Raji (cell line): Measurements from ENCODE around the gene UBE2Q2.
A peak's percentile ranks its signal among the peaks of the same experiment; 100 is the strongest.

ENCODE experiments used
- POLR2A ChIP-seq: IDR thresholded peaks from 2 replicates; pipeline ENCODE4 v1.6.1; 2011; ENCODE audit warnings: low read depth, low read length, control low read depth; ENCODE audit not compliant: insufficient read depth

Gene UBE2Q2

DNA sequence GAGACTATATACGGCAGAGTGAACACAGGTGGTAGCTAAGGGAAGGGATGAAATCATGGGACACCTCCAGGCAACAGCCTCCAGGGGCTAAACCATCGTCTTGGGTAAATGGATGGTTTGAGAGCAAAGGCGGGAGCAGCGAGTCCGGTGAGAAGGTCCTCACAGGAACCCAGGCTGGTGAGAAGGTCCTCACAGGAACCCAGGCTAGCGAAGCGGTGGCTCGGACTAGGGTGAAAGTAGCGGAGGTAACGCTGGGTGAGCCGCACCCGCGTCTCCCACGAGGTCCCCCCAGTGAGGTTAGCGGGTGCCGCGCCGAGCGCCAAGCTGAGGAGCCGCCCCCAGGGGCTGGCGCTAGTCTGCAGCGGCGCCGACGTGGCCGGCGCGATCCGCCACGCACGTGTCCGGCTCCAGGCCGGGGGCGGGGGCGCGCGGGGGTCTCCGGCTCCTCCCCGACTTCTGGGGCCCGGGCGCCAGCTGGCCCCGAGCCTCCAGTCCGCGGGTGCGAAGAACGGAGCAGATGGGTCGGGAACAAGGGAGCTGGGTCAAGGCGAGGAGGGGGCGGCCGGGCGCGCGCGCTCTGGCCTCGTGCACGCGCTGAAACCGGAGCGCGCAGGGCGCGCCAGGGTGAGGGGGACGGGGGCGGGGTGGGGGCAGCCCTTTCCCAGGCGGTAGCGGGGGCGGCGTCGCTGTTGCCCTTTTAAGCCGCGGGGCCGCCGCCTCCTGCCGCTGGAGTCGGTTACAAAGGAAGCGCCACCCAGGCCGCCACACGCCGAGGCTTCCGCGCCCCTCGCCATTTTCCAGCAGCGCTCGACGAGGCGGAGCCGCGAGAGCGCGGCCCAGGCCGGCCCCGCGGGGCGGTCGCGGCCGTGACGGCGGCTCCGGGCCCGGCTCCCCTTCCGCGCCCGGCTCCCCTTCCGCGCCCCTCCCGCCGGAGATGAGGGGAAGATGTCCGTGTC is at the start of gene UBE2Q2:
Gene UBE2Q2, plus strand, starts transcription at position 726 of the 956 bp plus-strand sequence. Its CDS starts 220 bp downstream, at position 946.
- TF ChIP-seq POLR2A: peak; percentile 56

DNA sequence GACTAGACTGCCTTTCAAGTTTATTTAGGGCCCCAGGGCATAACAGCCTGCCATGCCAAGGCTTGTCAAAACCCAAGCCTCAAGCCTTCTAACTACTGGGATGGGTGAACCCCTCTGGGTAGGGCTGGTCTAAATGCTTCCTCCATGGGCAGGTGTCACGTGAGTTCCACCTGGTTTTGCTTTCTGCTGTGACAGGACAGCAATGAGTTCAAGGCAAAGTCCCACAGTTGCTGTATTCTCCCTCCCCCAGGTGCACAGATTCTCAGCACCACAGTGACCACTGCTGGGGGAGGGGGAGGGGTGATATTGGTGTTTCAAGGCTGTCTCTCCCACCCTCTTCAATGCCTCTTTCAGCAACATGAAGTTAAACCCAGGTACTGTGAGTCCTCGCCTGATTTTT is 46.9 kb upstream of the UBE2Q2 start:
- TF ChIP-seq POLR2A: no peak

DNA sequence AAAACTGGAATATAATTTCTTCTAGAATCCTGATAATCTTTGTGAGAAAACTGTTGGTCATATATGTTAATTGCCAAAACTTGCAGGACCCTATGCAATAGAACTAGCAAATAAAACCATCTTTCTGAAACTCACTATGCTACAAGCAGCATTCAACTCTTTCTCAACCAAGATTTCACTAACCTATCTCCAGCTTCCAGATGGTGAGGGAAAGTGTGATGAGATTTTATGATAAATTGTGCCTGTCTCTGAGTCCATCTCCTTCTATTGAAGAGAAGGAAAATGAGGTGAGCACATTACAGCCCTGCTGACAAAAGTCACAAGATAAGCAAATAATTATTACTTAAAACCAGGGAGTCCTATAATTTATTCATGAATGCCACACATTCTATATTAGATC is 44.1 kb upstream of the UBE2Q2 start:
- no peak for TF ChIP-seq POLR2A

- TF ChIP-seq POLR2A: no peak
Measured at GRCh38 chr15:75801859-75802593, 41.2 kb upstream of the UBE2Q2 start.

DNA sequence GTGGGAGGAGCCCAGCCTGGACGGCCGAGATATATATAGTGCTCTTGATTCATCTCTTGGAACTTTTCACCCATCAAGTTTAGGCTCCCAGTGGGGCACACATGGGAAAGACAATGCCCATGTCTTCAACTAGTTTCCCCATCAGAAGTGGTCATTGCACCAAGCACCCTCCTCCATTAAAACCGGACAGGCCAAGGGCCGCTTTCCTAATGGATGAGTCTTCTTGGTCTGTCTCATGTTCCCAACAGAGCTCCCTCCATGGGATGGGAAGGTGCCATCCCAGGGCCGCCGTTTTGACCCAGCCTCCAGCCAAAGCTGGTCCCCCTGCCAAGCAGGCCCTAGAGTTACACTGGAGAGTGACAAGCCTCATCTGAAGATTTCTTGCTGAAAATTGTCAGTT is 34.7 kb upstream of the UBE2Q2 start:
- no peak for TF ChIP-seq POLR2A

GRCh38 chr15:75809986-75810750 is 33.1 kb upstream of the UBE2Q2 start:
- no peak for TF ChIP-seq POLR2A

DNA sequence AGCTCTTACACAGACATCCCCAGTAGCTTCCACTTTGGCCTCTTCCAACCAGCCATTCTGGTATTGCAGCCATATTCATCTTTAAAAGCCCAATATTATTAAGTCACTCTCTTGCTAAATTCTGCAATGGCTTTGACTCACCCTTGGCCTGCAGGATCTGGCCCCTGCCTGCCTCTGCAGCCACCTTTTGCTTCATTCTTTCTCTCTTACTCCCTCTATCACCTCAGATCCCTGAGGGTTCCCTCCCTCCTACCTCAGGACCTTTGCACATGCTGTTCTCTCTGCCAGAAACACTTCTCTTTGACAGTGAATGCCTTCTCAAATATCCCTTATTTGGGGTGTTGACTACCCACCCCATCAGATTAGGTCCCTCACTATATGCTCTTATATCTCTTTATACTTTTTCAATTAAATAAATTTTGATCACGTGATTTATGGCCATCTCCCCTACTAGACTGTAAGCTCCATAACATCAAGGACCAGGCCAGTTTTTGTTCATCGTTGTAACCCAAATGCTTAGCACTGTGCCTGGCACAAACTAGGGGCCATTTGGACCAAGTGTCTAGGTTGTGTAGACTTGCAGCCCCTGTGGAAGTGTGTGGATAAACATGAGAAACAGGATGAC is 32.3 kb upstream of the UBE2Q2 start:
- no peak for TF ChIP-seq POLR2A

DNA sequence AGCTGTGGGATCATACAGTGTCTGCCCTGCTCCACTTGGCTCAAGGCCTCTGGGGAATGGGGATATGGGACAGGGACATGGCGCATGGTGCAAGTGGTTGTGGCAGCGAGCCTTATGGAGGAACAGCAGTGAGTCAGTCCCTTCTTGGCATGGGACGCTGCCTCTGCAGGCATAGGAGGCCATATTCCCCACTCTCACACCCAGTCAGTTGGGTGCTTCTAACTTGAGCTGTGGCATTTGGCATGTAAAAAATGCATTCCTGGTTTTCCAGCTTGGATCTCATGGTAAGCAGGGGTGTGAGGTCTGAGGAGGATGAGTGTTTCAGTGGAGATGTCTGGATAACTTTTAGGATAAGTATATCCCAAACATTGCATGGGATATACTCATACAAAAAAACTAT is 31.6 kb upstream of the UBE2Q2 start:
- TF ChIP-seq POLR2A: no peak

- no peak for TF ChIP-seq POLR2A
Measured at GRCh38 chr15:75814794-75815193, 28.5 kb upstream of the UBE2Q2 start.

DNA sequence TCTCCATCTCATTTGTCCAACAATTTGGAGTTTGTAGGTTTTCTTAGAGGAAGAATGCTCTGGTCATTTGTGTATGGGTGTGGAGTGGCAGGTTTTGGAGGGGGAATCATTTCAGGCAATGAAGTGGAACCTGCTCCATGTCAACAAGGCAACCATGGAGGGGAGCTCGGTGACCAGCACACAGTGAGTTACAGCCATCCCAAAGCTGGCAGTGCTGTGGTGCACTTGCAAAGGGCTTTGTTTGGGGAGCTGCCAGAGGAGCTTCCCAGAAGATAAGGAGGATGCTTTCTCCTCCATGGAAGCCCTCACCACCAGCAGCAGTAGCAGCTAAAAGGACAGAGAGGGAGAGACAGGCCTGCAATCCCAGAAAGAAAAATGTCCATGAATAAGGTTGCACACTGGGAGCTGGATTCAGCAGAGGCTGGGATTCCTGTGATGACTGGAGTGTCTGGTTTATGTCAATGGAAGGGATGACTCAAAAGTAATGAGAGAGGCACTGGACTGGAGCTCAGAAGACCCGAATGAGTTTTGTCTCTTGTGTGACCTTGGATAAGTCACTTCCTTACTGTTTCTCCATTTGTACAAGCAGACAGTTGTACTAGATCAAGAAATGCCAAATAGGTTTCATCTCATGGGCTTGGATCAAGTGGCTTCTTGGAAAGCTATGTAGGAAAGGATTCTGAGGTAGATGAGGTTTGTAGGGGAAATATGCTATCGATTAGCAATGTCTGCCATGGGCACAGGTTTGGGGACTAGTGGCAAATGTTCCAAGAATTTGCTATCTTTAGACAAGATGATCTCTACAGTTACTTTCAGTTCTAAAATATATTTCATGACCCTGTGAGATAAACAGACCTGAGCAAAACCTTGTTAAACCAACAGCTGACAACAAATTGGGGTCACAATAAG is 27.2 kb upstream of the UBE2Q2 start:
- no peak for TF ChIP-seq POLR2A

DNA sequence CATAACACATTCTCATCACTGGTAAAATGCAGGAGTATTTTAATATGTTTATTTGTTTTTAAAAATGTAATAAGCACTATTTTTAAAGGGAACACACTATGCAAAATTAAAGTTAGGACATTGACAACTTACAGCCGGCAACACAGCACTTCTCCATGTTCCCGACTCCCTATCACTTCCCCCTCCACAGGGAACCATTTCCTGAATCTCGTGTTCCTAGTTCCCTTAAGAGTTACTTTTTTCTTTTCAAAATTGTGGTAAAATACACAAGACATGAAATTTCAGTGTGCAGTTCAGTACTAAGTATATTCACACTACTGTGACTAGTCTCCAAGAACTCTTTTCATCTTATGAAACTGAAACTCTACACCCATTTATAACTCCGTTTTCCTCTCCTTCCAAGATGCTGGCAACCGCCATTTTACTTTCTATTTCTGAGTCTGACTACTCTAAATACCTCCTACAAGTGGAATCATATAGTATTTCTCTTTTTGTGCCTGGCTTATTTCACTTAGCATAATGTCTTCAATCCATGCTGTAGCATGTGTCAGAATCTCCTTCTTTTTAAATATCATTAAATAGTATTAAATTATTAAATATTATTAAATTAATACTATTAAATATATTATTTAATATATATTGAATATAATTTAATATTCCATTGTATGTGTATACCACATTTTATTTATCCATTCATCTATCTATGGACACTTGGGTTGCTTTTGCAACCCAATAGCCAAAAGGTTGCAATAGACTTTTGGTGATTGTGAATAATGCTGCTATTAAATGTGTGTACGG is 25.9 kb upstream of the UBE2Q2 start:
- no peak for TF ChIP-seq POLR2A

DNA sequence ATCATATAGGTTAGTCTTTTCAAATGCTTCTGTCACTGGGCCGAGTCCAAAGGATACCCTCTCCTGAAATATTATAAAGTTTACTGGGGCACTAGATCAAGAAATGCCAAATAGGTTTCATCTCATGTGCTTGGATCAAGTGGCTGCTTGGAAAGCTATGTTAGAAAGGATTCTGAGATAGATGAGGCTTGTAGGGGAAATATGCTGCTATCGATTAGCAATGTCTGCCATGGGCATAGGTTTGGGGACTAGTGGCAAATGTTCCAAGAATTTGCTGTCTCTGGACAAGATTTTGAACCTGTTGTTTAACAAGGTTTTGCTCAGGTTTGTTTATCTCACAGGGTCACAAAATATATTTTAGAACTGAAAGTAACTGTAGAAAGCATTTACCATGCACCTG is 23.0 kb upstream of the UBE2Q2 start:
- no peak for TF ChIP-seq POLR2A

DNA sequence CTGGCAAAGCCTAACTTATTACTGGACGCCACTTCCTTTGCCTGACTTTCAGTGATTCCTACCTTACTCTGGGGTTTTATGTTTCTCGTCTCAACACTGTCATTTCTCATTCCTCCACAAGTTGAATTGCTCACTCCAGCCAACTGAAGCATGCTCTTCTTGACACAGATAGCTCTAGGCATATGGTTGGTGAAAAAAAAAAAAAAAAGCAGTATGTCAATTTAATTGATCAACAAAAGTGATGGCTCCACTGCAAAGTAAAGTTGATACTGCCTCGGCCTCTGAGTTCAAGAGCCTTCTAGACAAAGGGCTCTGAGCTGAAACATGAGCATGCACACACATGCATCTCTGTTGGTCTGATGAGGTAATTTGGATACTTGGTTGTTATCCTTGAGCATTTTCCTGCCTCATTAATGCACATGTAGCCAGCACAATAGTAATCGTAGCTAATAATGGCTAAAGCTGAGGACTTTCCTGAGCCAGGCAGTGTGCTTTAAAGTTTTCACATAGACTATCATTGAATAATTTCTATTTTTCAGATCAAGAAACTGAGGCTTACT is 21.4 kb upstream of the UBE2Q2 start:
- no peak for TF ChIP-seq POLR2A
